Upper lobe of left lung (tissue), 6 donors: Measurements from ENCODE around the gene B3GAT1. TPM values are rescaled to one million over a fixed set of nuclear protein-coding genes. Genes with fewer than 3 reads are reported as not detected.

Experiments
- ATAC-seq, 2 donors: fragments of 200-7000 bp; cut with Tn5 transposase; one replicate each; pipeline ENCODE4 v1.9.1; 2022; ENCODE audit warnings: mild to moderate bottlenecking in 2 of 2, moderate library complexity in 2 of 2; ENCODE audit not compliant: low FRiP score in 2 of 2
- DNase-seq, 2 donors: peaks; one replicate each; pipeline ENCODE4 v3.0.0-alpha.2; 2019 to 2020
- H3K27ac ChIP-seq, 4 donors: fragments of 200-600 bp; sonication (generic); one replicate each; pipeline ENCODE4 v1.5.1; 2016 to 2019
- H3K27me3 ChIP-seq, 4 donors: fragments of 200-600 bp; sonication (generic); one replicate each; pipeline ENCODE4 v1.5.1; 2017 to 2019
- H3K36me3 ChIP-seq, 4 donors: fragments of 200-600 bp; sonication (generic); one replicate each; pipeline ENCODE4 v1.5.1; 2016 to 2019
- H3K4me1 ChIP-seq, 4 donors: fragments of 200-600 bp; sonication (generic); one replicate each; pipeline ENCODE4 v1.5.1; 2018 to 2019
- H3K4me3 ChIP-seq, 4 donors: fragments of 200-600 bp; sonication (generic); one replicate each; pipeline ENCODE4 v1.5.1; 2017 to 2019; ENCODE audit warnings: mild to moderate bottlenecking in 2 of 4, moderate library complexity in 1 of 4
- H3K9me3 ChIP-seq, 4 donors: fragments of 200-600 bp; sonication (generic); one replicate each; pipeline ENCODE4 v1.5.1; 2018 to 2019
- EP300 ChIP-seq, 4 donors: sonication (generic); formaldehyde crosslinking; IDR thresholded peaks; one replicate each; pipeline ENCODE4 v1.5.1; 2017; ENCODE audit warnings: antibody characterized with exemption in 4 of 4, control low read depth in 2 of 4
- POLR2A ChIP-seq, 4 donors: fragments of 450-650 bp; IDR thresholded peaks; one replicate each; pipeline ENCODE4 v1.5.1; 2016 to 2017; ENCODE audit warnings: antibody characterized with exemption in 4 of 4, mild to moderate bottlenecking in 2 of 4
- POLR2AphosphoS5 ChIP-seq, 2 donors: sonication (generic); formaldehyde crosslinking; IDR thresholded peaks; one replicate each; pipeline ENCODE4 v1.5.1; 2017; ENCODE audit warnings: antibody characterized with exemption in 2 of 2
- WGBS, 2 donors: methylation state at CpG; one replicate each; pipeline ENCODE4 v1.1.5; 2017 to 2018; 5-methylcytosine and 5-hydroxymethylcytosine counted together
- total RNA-seq, 6 donors: library from RNA; depleted of rRNA in 4 of 6; stranded (reverse); fragments of >200 nt in 4 of 6; gene quantifications; one replicate each; pipeline versions ENCODE4 v1.1.0 to v1.2.1, GENCODE V29; 2016 to 2021
- TF ChIP-seq, protein P1 (sequence below), 6 experiments: fragments of 450-650 bp in 4 of 6; fragments of 200-600 bp in 2 of 6; sonication (generic) in 2 of 6; IDR thresholded peaks; one replicate each; pipeline ENCODE4 v1.5.1; 2016 to 2019; ENCODE audit warnings: antibody characterized with exemption in 6 of 6
- donor health status: DM: no; HTN: no; CAD: no; lungs with moderate emphysema.
- donor health status: DM: no; HTN: yes; CAD: no; lungs with severe emphysema.

The B3GAT1 gene
- total RNA-seq, 6 donors from 2014 or later, result under 0.01 to 2.7 (median 1.2) TPM

DNA sequence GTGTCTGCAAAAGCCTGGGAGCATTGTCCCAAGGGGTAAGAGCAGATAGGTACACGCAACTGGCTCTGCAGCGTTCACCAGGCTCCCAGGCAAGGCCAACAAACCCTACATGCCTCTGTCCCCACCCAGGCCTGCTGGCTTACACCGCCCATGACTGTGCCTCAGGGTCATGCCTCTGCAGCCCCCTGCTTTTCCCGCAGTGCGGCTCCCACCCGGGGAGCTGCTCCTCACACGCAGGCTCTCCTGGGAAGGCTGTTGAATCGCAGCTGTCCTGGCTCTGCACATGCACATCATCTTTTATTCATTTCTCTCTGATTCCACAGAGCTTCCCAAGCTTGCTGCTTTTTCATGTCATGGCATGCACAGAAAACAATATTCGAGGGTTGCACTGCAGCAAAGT is 29.2 kb upstream of the B3GAT1 start:
- no peak for ATAC-seq
- H3K4me1 ChIP-seq, result no peaks in the 10 kb centered on the region
- DNase-seq, result no peak
- H3K27me3 ChIP-seq, result no peaks in the 10 kb centered on the region
- no peak overlapping the region for H3K4me3 ChIP-seq
- WGBS, 2 donors, result 52 to 76% methylated on average over 8 to 9 of the region's 9 CpGs
- H3K27ac ChIP-seq, result no peak overlapping the region
- no peak for TF ChIP-seq POLR2A (IDR thresholded peaks at IDR 0.05)
- TF ChIP-seq, protein P1, sequence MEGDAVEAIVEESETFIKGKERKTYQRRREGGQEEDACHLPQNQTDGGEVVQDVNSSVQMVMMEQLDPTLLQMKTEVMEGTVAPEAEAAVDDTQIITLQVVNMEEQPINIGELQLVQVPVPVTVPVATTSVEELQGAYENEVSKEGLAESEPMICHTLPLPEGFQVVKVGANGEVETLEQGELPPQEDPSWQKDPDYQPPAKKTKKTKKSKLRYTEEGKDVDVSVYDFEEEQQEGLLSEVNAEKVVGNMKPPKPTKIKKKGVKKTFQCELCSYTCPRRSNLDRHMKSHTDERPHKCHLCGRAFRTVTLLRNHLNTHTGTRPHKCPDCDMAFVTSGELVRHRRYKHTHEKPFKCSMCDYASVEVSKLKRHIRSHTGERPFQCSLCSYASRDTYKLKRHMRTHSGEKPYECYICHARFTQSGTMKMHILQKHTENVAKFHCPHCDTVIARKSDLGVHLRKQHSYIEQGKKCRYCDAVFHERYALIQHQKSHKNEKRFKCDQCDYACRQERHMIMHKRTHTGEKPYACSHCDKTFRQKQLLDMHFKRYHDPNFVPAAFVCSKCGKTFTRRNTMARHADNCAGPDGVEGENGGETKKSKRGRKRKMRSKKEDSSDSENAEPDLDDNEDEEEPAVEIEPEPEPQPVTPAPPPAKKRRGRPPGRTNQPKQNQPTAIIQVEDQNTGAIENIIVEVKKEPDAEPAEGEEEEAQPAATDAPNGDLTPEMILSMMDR (IDR thresholded peaks at IDR 0.05), result no peak
- no peak for TF ChIP-seq POLR2AphosphoS5 (IDR thresholded peaks at IDR 0.05)
- TF ChIP-seq EP300 (IDR thresholded peaks at IDR 0.05), result no peak
- no peaks in the 10 kb centered on the region for H3K9me3 ChIP-seq
- H3K36me3 ChIP-seq, result no peaks in the 10 kb centered on the region

DNA sequence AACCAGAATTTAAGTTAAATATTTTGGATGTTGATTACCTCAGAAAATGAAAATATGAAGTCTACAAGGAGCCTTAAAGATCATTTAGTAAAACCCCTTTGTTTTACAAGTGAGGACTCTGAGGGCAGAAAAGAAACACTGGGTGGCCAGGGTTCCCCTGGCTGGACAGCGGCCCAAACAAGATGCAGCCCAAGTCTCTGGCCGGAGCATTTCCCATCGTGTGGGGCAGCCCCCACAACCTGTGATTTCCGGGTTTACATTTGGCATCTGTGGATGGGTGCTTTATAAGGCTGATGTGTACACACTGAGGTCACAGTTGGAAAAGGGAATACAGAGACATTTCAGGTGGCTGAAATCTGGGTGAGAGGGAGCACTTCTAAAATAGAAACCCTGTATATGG is 28.8 kb upstream of the B3GAT1 start:
- 82 to 84% methylated on average over 4 of the region's 4 CpGs for WGBS, 2 donors
- no peak overlapping the region for H3K4me3 ChIP-seq
- H3K4me1 ChIP-seq, result no peaks in the 10 kb centered on the region
- no peaks in the 10 kb centered on the region for H3K27me3 ChIP-seq
- H3K36me3 ChIP-seq, result no peaks in the 10 kb centered on the region
- ATAC-seq (no peak), DNase-seq (no peak)
- H3K27ac ChIP-seq, result no peak overlapping the region
- no peaks in the 10 kb centered on the region for H3K9me3 ChIP-seq
- no peak for TF ChIP-seq EP300 (IDR thresholded peaks at IDR 0.05)
- TF ChIP-seq POLR2AphosphoS5 (IDR thresholded peaks at IDR 0.05), result no peak
- TF ChIP-seq, protein P1 (IDR thresholded peaks at IDR 0.05), result no peak
- no peak for TF ChIP-seq POLR2A (IDR thresholded peaks at IDR 0.05)

DNA sequence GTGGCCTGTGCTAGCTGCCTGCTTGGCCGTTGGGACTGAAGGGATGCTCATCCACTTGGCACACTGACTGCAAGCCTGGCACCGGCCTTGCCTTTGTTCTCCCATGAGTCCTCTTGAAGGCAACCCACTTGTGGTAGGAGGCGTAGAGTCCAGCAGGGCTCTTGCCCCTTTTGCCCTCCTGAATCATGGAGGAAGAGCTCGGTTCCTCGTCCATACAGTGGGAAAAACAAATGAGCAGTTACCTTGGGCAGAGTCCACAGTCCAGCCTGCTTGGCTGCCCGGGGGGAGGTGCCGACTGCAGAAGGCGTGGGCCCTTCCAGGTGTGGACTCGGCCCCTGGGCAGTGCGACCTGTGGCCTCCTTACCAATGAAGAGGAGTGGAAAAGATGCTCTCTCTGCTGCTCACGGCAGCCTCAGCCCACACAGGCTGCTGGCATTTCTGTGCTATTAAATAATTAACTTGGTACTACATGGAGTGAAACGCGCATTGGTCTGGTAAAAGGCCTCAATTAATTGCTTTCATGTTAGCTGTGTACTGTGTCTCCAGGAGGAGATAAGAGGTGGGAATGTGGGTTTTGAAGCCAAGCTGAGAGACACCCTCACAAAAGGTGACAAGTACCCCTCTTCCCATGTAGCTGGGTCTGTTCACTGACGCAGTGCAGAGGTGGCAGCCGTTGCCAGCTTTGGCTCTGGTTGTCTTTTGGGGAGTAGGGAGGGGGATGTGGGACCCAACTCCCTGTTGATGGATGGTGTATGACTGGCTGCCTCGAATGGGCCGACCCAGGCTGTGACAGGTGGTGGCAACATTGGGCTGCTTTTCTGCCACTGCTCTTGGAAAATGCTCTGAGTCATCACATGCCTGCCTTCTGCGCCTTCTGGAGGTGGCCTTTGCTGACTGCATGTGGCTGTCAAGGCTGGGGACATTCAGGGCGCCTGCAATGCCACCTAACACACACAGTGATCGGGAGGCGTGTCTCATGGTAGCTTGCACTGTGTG is 26.8 kb upstream of the B3GAT1 start:
- DNase-seq, result no peak
- no peak for ATAC-seq
- Histone ChIP-seq H3K27me3 (no peaks in the 10 kb centered on the region), H3K4me3 (no peak overlapping the region), H3K9me3 (no peaks in the 10 kb centered on the region), H3K36me3 (no peaks in the 10 kb centered on the region), H3K4me1 (no peaks in the 10 kb centered on the region), H3K27ac (no peak overlapping the region)
- 65 to 73% methylated on average over 17 to 21 of the region's 21 CpGs for WGBS, 2 donors
- TF ChIP-seq POLR2A (IDR thresholded peaks at IDR 0.05) (no peak), POLR2AphosphoS5 (IDR thresholded peaks at IDR 0.05) (no peak), EP300 (IDR thresholded peaks at IDR 0.05) (no peak)
- TF ChIP-seq, protein P1 (IDR thresholded peaks at IDR 0.05), result no peak

DNA sequence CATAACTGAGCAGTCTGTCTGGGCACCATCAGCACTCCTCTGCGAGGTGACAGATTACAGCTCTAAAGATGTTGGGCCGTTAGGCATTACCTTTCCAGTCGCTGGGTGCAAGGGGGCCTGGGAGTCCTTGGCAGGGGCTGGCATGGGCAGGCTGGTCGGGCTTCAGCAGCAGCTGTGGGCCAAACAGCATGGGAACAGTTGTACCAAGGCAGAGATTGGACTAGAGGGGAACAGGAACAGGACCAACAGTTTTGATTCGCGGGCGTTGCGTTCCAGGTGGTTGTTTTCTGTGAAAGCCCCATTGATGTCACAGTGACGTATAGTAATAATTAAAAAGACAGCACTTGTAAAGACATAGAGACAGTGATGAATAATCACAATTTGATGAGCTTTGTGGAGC is 25.8 kb upstream of the B3GAT1 start:
- TF ChIP-seq, protein P1 (IDR thresholded peaks at IDR 0.05), result no peak
- TF ChIP-seq POLR2A (IDR thresholded peaks at IDR 0.05) (no peak), POLR2AphosphoS5 (IDR thresholded peaks at IDR 0.05) (no peak), EP300 (IDR thresholded peaks at IDR 0.05) (no peak)
- H3K27ac ChIP-seq, result no peak overlapping the region
- ATAC-seq (no peak), DNase-seq (no peak)
- no peaks in the 10 kb centered on the region for H3K27me3 ChIP-seq
- H3K4me1 ChIP-seq, result no peaks in the 10 kb centered on the region
- WGBS, 2 donors, result 81% methylated on average over 9 of the region's 9 CpGs
- H3K9me3 ChIP-seq, result no peaks in the 10 kb centered on the region
- no peak overlapping the region for H3K4me3 ChIP-seq
- H3K36me3 ChIP-seq, result no peaks in the 10 kb centered on the region
